ENCODE results near the gene UBR1. TPM values are rescaled to one million over a fixed set of nuclear protein-coding genes. Genes with fewer than 3 reads are reported as not detected.
"Not testable (repeated sequence)": the region's sequence is repeated elsewhere in the genome, so short reads cannot be mapped to it uniquely, and the experiment has no call there.

Gene UBR1
- total RNA-seq, 1 experiment from 2014 or later = 28.7 TPM

DNA sequence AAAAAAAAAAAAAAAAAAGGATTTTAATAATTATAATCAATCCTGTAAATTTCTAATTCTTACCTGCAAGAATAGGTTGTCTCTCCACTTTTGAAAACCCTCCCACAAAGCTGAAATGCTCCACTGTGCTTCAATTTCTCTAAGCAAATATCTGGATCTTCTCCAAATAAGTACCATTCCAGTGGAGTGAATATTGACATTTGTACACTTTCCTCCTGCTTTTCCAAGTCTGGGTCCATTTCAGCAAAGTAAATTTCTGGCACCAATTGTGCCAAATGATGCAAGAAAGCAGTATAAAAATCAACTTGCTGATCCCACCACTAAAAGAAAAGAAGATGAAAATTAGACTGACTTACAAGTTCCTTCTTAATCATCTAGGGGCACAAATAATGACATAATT, 19.9 kb downstream of the UBR1 start:
- in situ Hi-C loops (cut with HindIII; ENCODE audit: low pct_unique_long_range_greater_than_20kb, low sequenced_read_pairs) = no loop called here
- no peak for DNase-seq (ENCODE audit: low read depth, low spot score)

DNA sequence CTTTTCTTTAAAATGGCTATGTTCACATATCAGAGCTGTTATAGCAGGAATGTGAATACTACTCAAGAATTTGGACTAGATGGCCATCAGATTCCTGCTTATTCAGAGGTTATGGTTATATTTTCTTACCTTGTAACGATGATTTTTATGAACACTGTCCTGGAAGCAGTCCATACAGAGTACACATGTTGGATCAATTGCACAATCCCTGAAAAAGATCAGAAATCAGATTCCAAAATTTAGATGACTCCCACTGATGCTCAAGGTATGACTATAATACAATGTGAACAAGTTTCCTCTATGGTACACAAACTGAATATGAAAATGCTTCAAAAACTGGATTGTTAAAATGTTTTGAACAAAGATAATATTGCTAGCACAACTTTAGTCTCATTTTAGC, 23.3 kb downstream of the UBR1 start:
- no peak for DNase-seq (ENCODE audit: low read depth, low spot score)
- in situ Hi-C loops (cut with HindIII; ENCODE audit: low pct_unique_long_range_greater_than_20kb, low sequenced_read_pairs) = no loop called here

DNA sequence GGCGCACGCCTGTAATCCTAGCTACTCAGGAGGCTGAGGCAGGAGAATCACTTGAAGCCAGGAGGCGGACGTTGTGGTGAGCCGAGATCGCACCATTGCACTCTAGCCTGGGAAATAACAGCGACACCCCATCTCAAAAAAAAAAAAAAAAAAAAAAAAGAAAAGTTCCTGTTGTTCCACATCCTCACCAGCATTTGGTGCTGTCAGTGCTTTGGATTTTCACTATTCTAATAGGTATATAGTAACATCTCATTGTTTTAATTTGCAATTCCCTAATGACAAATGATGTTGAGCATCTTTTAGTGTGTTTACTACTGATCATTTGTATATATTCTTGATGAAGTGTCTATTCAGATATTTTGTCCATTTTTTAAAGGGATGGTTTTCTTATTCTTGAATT, 24.6 kb downstream of the UBR1 start:
- in situ Hi-C loops (cut with HindIII; ENCODE audit: low pct_unique_long_range_greater_than_20kb, low sequenced_read_pairs) = no loop called here
- DNase-seq (ENCODE audit: low read depth, low spot score) = no peak

DNA sequence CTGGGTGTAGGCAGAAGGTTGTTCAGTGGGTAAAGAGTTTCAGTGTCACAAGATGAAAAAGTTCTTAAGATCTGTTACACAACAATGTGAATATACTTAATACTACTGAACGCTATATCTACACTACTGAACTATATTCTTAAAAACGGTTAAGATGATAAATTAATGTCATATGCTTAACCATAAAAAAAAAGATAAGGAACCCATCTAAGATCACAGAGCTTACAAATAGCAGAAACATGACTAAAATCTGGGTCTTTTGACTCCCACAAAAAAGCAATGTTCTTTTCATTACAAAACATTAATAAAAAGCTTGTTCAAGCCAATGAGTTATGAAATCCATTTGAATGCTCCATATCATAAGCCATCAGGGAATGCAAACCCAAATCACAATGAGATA, 34.4 kb downstream of the UBR1 start:
- in situ Hi-C loops (cut with HindIII; ENCODE audit: low pct_unique_long_range_greater_than_20kb, low sequenced_read_pairs) = no loop called here
- no peak for DNase-seq (ENCODE audit: low read depth, low spot score)

DNA sequence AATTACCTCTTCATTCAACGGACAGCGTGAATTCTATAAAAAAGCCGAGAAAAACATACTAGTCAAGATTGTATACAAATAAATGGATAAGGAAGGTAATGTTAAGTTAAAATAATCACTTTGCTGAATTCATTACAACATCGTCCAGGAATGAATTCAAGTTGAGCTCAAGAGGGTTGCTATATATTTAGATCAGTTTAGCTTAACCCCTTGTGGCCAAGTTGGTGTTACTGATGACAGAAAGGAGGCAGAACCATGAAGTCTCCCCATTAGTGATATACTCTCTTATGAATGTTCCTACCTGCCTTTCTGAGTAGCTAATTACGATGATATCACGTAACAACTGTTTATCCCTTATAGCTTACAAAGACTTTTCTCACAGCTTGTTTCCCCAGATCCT, 34.9 kb downstream of the UBR1 start:
- in situ Hi-C loops (cut with HindIII; ENCODE audit: low pct_unique_long_range_greater_than_20kb, low sequenced_read_pairs) = no loop called here
- no peak for DNase-seq (ENCODE audit: low read depth, low spot score)

DNA sequence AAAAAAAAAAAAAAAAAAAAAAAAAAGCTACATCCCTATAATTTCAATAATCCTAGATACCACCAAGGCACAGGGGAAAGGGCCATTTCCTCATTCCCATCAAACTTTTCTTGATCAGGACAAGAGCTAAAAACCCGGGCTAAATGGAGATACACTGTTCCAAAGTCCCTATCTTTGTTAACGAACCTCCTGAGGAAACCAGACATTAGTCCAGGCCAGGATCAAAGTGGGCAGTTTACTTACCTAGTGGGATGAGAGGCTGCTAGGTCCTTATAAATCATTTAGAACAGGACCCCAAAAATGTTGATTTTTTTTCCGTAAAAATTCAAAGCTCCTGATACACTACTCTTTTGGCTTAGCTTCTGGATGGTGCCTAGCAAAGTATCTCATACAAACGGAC, 35.6 kb downstream of the UBR1 start:
- no peak for DNase-seq (ENCODE audit: low read depth, low spot score)
- in situ Hi-C loops (cut with HindIII; ENCODE audit: low pct_unique_long_range_greater_than_20kb, low sequenced_read_pairs) = no loop called here

DNA sequence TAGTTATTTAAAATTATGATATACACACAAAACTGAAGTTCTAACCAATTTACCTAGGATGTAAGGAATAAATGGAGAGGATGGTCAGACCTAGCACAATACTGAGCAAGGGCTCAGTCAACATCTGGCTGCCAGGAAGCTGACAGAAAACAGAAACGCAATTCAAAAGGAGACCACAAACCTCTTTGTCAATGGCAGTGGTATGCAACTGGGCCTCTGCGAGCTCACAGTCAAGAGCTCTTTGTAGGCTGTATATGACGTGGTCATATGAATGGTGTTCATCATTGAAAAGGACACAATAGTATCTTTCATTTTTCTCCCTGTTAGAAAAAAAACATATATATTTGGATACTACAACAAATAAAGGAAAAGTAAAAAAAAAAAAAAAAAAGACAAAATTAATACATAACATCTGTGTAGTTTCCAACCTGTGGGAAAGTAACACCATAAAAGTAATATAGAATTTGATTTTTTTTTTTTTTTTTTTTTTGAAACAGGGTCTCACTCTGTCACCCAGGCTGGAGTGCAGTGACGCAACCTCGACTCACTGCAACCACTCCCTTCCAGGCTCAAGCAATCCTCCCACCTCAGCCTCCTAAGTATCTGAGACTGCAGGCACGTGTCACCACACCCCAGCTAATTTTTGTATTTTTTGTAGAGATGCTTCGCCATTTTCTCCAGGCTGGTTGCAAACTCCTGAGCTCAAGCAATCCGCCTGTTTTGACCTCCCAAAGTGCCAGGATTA, 37.9 kb downstream of the UBR1 start:
- peak; percentile 99 for DNase-seq (ENCODE audit: low read depth, low spot score)
- in situ Hi-C loops (cut with HindIII; ENCODE audit: low pct_unique_long_range_greater_than_20kb, low sequenced_read_pairs) = no loop called here

DNA sequence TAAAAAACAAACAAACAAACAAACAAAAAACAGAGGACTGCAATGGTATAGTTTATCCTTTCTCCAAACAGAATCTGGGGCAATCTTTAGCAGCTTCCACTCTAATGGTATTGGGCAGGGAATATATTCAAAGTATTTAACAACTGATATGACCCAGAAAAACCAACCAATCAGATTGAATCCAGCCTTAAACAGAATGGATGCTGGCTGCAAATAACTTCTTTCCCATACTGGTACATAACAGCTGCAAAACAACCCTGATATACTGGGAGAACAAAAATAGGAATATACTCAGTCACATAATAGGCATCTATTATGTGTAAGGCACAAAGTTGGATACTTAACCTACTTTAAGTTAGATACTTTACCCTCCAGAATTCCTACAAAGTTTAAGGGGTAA, 49.1 kb downstream of the UBR1 start:
- in situ Hi-C loops (cut with HindIII; ENCODE audit: low pct_unique_long_range_greater_than_20kb, low sequenced_read_pairs) = no loop called here
- no peak for DNase-seq (ENCODE audit: low read depth, low spot score)

DNA sequence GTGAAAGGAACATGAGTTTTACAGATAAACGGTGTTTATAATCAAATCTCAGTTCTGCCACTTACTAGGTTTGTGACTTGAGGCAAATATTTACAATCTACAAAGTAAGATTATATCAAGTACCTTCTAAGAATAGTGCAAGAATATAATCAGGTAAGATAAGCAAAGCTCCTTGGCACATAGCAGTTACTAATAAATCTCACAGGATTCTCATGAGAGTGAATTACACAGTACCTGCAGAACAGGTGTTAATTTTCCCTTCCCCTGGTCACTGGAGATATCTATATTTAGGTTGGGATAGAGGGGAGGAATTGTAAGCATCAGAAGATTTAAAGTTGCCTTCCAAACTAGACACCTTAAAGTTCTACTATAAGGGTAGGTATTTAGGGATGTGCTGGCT, 53.0 kb downstream of the UBR1 start:
- DNase-seq (ENCODE audit: low read depth, low spot score) = no peak
- in situ Hi-C loops (cut with HindIII; ENCODE audit: low pct_unique_long_range_greater_than_20kb, low sequenced_read_pairs) = no loop called here

DNA sequence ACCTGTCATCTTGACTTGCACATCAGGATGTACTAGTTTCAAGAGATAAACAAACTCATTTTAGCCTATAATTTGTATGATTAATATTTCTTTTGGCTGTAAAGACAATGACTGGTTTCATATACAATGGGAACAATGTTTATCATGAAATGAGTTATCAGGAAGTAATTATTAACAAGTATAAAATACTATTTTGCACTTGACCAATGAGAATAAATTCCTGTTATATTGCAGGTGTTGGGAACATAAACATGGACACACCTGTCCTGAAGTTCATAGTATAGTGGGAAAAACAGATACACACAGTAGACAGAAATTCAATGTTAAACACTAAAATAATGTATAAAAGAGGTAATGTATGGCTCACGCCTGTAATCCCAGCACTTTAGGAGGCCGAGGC, 56.9 kb downstream of the UBR1 start:
- in situ Hi-C loops (cut with HindIII; ENCODE audit: low pct_unique_long_range_greater_than_20kb, low sequenced_read_pairs) = no loop called here

DNA sequence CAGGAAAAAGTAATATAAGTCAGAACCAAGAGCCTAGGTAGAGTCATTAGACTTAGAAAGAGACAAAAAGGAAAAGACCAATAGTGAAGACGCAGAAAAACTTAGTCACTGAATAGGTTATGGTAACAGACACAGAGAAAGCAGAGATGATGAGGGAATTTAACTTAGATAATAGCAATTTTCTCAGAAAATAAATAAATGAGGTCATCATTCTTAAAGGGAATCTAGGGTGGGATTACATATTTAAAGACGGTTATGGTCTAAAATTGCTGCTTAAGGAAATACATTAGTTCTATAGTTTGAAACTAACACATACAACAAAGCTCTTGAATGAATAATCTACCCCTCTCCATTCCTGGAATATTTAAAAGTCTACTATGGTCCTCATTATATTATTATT, 59.4 kb downstream of the UBR1 start:
- in situ Hi-C loops (cut with HindIII; ENCODE audit: low pct_unique_long_range_greater_than_20kb, low sequenced_read_pairs) = no loop called here
- DNase-seq (ENCODE audit: low read depth, low spot score) = no peak

More for the DNA sequence above, 56.9 kb downstream of the UBR1 start:
- no peak for DNase-seq (ENCODE audit: low read depth, low spot score)

DNA sequence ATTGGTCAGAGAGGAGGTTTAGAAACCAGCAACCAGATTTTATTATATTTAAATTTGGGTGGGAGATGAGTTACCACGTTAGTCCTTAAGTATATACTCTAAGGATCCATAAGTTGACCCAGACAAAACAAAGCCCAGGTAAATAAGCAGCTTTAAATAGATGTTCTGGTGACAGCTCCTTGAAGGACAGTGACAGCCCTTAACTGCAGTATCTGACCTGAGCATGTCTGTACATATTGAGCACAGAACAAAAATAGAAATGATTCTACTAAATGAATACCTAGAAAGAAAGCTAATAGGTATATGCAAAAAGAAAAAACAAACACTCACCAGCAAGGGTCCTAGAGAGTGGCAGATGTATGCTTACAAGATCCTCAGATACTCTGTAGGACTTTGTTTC, 63.0 kb downstream of the UBR1 start:
- in situ Hi-C loops (cut with HindIII; ENCODE audit: low pct_unique_long_range_greater_than_20kb, low sequenced_read_pairs) = no loop called here
- no peak for DNase-seq (ENCODE audit: low read depth, low spot score)

DNA sequence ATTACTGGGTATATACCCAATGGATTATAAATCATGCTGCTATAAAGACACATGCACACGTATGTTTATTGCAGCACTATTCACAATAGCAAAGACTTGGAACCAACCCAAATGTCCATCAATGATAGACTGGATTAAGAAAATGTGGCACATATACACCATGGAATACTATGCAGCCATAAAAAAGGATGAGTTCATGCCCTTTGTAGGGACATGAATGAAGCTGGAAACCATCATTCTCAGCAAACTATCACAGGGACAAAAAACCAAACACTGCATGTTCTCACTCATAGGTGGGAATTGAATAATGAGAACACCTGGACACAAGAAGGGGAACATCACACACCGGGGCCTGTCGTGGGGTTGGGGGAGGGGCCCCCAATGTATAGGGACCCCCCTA, 64.8 kb downstream of the UBR1 start:
- DNase-seq (ENCODE audit: low read depth, low spot score); in situ Hi-C loops (cut with HindIII; ENCODE audit: low pct_unique_long_range_greater_than_20kb, low sequenced_read_pairs): not testable (repeated sequence)

DNA sequence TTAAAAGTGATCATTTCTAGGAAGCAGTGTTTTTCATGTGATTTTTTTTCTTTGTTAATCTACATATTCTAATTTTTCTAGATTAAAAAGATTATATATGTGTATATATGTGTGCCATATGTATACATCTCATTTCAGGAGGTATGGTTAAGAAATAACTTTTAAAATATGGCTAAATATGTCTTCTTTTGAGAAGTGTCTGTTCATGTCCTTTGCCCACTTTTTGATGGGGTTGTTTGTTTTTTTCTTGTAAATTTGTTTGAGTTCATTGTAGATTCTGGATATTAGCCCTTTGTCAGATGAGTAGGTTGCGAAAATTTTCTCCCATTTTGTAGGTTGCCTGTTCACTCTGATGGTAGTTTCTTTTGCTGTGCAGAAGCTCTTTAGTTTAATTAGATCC, 70.6 kb downstream of the UBR1 start:
- DNase-seq (ENCODE audit: low read depth, low spot score); in situ Hi-C loops (cut with HindIII; ENCODE audit: low pct_unique_long_range_greater_than_20kb, low sequenced_read_pairs): not testable (repeated sequence)

DNA sequence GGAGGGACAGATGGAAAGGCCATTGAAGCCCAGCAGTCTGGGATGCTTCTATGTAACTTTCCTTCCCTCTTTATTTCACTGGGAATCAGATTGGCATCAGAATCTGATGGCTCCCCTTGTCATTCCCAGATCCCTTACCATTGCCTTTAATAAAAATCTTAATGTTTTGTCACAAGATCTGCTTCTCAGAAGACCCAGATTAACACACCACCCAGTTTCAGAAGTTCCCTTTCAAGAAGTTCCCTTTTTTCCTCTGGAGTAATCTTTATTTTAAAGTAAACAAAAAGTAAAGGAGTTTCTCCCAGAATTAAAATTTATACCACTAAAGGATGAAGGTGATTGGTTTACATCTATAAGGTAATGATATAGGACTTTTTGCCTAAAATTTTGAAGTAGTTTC, 76.4 kb downstream of the UBR1 start:
- in situ Hi-C loops (cut with HindIII; ENCODE audit: low pct_unique_long_range_greater_than_20kb, low sequenced_read_pairs) = no loop called here
- no peak for DNase-seq (ENCODE audit: low read depth, low spot score)

DNA sequence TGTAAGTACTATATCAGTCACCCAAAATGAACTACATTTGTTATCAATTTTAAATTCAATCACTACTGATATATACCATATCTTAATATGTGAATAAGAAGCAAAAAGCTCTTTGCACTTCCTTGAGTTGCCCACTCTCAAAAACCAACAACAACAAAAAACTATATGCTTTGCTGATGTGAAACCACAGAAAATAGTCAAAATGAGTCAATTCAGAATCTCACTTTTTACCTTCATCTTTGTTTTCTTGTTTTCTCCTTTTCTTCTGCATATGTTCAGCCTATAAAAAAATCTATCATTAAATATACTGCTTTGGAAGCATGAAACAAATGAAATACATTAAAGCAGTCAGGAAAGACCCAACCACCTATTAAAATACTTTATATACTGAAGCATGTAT, 80.7 kb downstream of the UBR1 start:
- DNase-seq (ENCODE audit: low read depth, low spot score) = no peak
- in situ Hi-C loops (cut with HindIII; ENCODE audit: low pct_unique_long_range_greater_than_20kb, low sequenced_read_pairs) = no loop called here

DNA sequence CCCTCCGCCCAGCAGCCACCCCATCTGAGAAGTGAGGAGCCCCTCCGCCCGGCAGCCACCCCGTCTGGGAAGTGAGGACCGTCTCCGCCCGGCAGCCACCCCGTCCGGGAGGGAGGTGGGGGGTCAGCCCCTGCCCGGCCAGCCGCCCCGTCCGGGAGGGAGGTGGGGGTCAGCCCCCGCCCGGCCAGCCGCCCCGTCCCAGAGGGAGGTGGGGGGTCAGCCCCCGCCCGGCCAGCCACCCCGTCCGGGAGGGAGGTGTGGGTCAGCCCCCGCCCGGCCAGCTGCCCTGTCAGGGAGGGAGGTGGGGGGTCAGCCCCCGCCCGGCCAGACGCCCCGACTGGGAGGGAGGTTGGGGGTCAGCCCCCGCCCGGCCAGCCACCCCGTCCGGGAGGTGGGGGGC, 91.2 kb downstream of the UBR1 start:
- in situ Hi-C loops (cut with HindIII; ENCODE audit: low pct_unique_long_range_greater_than_20kb, low sequenced_read_pairs); DNase-seq (ENCODE audit: low read depth, low spot score): not testable (repeated sequence)

DNA sequence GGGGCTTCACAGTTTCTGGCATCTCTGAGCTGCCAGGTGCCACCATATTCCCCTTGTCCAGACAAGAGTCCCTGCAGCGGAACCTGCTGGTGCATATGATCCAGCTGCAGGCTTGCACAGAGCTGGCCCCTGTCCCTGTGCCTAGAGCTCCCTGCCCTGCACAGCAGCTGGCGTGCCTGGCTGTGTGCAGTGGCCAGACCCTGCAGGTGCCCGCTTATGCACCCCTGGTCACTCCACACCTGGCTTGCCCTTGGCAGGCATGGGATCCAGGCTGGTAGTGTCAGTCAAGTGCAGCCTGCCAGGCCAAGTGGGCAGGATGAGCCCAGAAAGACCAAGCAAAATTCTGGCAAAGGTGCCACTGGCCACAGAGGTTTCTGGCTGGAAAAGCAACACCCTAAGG, 96.6 kb downstream of the UBR1 start:
- in situ Hi-C loops (cut with HindIII; ENCODE audit: low pct_unique_long_range_greater_than_20kb, low sequenced_read_pairs) = no loop called here
- no peak for DNase-seq (ENCODE audit: low read depth, low spot score)

DNA sequence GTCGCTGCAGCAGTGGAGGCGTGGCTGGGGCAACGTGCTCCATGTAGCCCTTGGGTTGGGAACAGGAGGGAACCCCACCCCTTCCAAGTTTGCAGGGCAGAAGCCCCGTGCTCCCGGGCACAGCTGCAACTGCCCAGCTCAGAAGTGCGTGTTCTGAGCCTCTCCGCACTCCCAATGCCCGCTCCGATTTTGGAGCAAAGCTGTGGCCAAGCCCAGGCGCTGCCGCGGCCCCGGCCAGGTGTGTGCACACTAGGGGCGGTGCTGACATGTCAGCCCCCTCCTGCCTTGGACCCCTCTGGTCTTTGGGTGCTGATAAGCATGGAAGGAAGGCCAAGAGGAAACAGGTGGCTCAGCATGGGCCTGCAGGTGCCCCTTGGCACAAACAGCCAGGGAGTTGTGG, 97.7 kb downstream of the UBR1 start:
- in situ Hi-C loops (cut with HindIII; ENCODE audit: low pct_unique_long_range_greater_than_20kb, low sequenced_read_pairs) = no loop called here
- DNase-seq (ENCODE audit: low read depth, low spot score) = no peak

DNA sequence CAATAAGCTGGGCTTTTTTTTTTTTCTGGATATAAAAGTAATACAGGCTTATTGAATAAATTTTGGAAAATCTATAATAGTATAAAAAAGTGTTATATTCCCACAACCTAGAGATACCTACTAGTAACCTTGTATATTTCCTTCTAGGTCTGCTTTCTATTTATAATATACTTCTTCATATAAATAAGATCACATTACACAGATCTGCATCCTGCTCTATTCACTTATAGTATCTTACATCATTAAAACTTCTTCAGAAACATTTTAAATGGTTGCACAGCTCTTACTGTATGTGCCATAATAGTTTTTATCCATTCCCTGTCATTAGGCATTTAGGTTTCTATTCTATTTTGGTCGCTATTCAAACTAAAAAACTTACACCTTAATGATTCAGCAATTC, 98.3 kb downstream of the UBR1 start:
- in situ Hi-C loops (cut with HindIII; ENCODE audit: low pct_unique_long_range_greater_than_20kb, low sequenced_read_pairs) = no loop called here
- no peak for DNase-seq (ENCODE audit: low read depth, low spot score)
